Measurements from ENCODE around the gene TMEM198.

- TF ChIP-seq CTCF (IDR thresholded peaks at IDR 0.05) (no peak), EZH2 (IDR thresholded peaks at IDR 0.05; ENCODE audit: borderline replicate concordance, insufficient read depth, low read depth, low read length, poor library complexity, severe bottlenecking) (no peak)
Measured at GRCh38 chr2:219596954-219597551, 53.2 kb downstream of the TMEM198 start.

All from B cell (primary cell).